Breast epithelium (tissue), 4 donors: ENCODE measurements around the gene SLC25A42. TPM values are rescaled to one million over a fixed set of nuclear protein-coding genes. Genes with fewer than 3 reads are reported as not detected.

ENCODE experiments used
- DNase-seq, 2 donors: peaks; one replicate each; pipeline ENCODE4 v3.0.0-alpha.2; 2019; ENCODE audit warnings: low spot score in 2 of 2
- H3K27ac ChIP-seq, 2 donors: fragments of 200-600 bp; sonication (generic) in 1 of 2; one replicate each; pipeline ENCODE4 v1.5.1; 2016 to 2019; ENCODE audit warnings: mild to moderate bottlenecking in 1 of 2
- H3K27me3 ChIP-seq, 2 donors: fragments of 200-600 bp; sonication (generic) in 1 of 2; one replicate each; pipeline versions ENCODE4 v1.5.1 to v1.6.0; 2017 to 2019; ENCODE audit warnings: control low read depth in 1 of 2, mild to moderate bottlenecking in 1 of 2
- H3K36me3 ChIP-seq: fragments of 200-600 bp; one replicate; pipeline ENCODE4 v1.5.1; 2019
- H3K4me1 ChIP-seq, 2 donors: fragments of 200-600 bp; sonication (generic); one replicate each; pipeline ENCODE4 v1.5.1; 2016 to 2019; ENCODE audit warnings: control low read depth in 1 of 2
- H3K4me3 ChIP-seq, 3 donors: fragments of 200-600 bp; sonication (generic); 1 replicate in 2 of 3; 2 replicates in 1 of 3; pipeline ENCODE4 v1.5.1; 2016 to 2019; ENCODE audit warnings: mild to moderate bottlenecking in 3 of 3, moderate library complexity in 2 of 3
- H3K9me3 ChIP-seq, 2 donors: fragments of 200-600 bp; sonication (generic) in 1 of 2; one replicate each; pipeline ENCODE4 v1.5.1; 2016 to 2019; ENCODE audit warnings: control low read depth in 1 of 2
- CTCF ChIP-seq, 3 donors: fragments of 450-650 bp; IDR thresholded peaks; one replicate each; pipeline ENCODE4 v1.5.1; 2016 to 2017; ENCODE audit warnings: antibody characterized with exemption in 3 of 3, mild to moderate bottlenecking in 3 of 3, moderate library complexity in 3 of 3
- POLR2A ChIP-seq: fragments of 450-650 bp; IDR thresholded peaks from one replicate; pipeline ENCODE4 v1.6.1; 2016; ENCODE audit warnings: antibody characterized with exemption, mild to moderate bottlenecking, moderate library complexity
- POLR2AphosphoS5 ChIP-seq, 3 donors: sonication (generic); formaldehyde crosslinking; IDR thresholded peaks; one replicate each; pipeline ENCODE4 v1.6.1; 2017; ENCODE audit warnings: antibody characterized with exemption in 3 of 3
- intact Hi-C: fragments of 100-400 bp; cut with DNase I; formaldehyde crosslinking; loops from one replicate; pipeline ENCODE4 v1.15.1; 2023; ENCODE audit warnings: low total_unique reads
- total RNA-seq, 3 donors: library from RNA; depleted of rRNA; stranded (reverse); fragments of >200 nt; gene quantifications; one replicate each; pipeline ENCODE4 v1.1.0, GENCODE V29; 2016

SLC25A42 gene
- total RNA-seq, 3 donors from 2014 or later, result 6.4 to 12.8 (median 9.8) TPM

GRCh38 chr19:19113040-19113626 lies 49.3 kb downstream of the SLC25A42 start:
- no peak for DNase-seq
- Histone ChIP-seq H3K27me3 (no peaks in the 10 kb centered on the region), H3K4me1 (no peaks in the 10 kb centered on the region), H3K9me3 (no peaks in the 10 kb centered on the region), H3K4me3 (no peak overlapping the region), H3K27ac (no peak overlapping the region), H3K36me3 (no peaks in the 10 kb centered on the region)
- intact Hi-C loops, result no loop called here
- TF ChIP-seq CTCF (IDR thresholded peaks at IDR 0.05) (no peak), POLR2AphosphoS5 (IDR thresholded peaks at IDR 0.05) (no peak), POLR2A (no peak)

GRCh38 chr19:19115954-19116353 lies 52.2 kb downstream of the SLC25A42 start:
- intact Hi-C loops, result no loop called here
- Histone ChIP-seq H3K9me3 (no peaks in the 10 kb centered on the region), H3K4me3 (no peak overlapping the region), H3K27me3 (no peaks in the 10 kb centered on the region), H3K4me1 (no peaks in the 10 kb centered on the region), H3K36me3 (no peaks in the 10 kb centered on the region), H3K27ac (no peak overlapping the region)
- no peak for TF ChIP-seq POLR2A
- TF ChIP-seq CTCF (IDR thresholded peaks at IDR 0.05), result no peak
- no peak for TF ChIP-seq POLR2AphosphoS5 (IDR thresholded peaks at IDR 0.05)
- no peak for DNase-seq

- H3K4me3 ChIP-seq, result no peak overlapping the region
- H3K27ac ChIP-seq, result no peak overlapping the region
- intact Hi-C loops, result no loop called here
These were observed 55.8 kb downstream of the SLC25A42 start for GRCh38 chr19:19119325-19120237.

GRCh38 chr19:19120308-19121231 lies 56.8 kb downstream of the SLC25A42 start:
- no peaks in the 10 kb centered on the region for H3K36me3 ChIP-seq
- TF ChIP-seq POLR2A (no peak), POLR2AphosphoS5 (IDR thresholded peaks at IDR 0.05) (no peak), CTCF (IDR thresholded peaks at IDR 0.05) (no peak)
- no peaks in the 10 kb centered on the region for H3K9me3 ChIP-seq
- intact Hi-C loops, result no loop called here
- no peak for DNase-seq
- H3K4me1 ChIP-seq, result no peaks in the 10 kb centered on the region
- H3K4me3 ChIP-seq, result no peak overlapping the region
- H3K27me3 ChIP-seq, result no peaks in the 10 kb centered on the region
- no peak overlapping the region for H3K27ac ChIP-seq

More at GRCh38 chr19:19119325-19120237, 55.8 kb downstream of the SLC25A42 start:
- TF ChIP-seq POLR2AphosphoS5 (IDR thresholded peaks at IDR 0.05), result no peak
- no peak for TF ChIP-seq CTCF (IDR thresholded peaks at IDR 0.05)
- no peak for TF ChIP-seq POLR2A
- DNase-seq, result no peak
- Histone ChIP-seq H3K9me3 (no peaks in the 10 kb centered on the region), H3K27me3 (no peaks in the 10 kb centered on the region), H3K36me3 (no peaks in the 10 kb centered on the region), H3K4me1 (no peaks in the 10 kb centered on the region)
